GM18951 (cell line): ENCODE data around the gene CCND3.
"Not testable (repeated sequence)": the region's sequence is repeated elsewhere in the genome, so short reads cannot be mapped to it uniquely, and the experiment has no call there.

Experiments
- POLR2A ChIP-seq: IDR thresholded peaks from 4 replicates; pipeline ENCODE4 v1.6.1; 2011; ENCODE audit warnings: mild to moderate bottlenecking; ENCODE audit not compliant: insufficient read length, insufficient read depth; ENCODE audit errors: extremely low read depth
- in situ Hi-C: fragments of 300-500 bp; cut with MboI; formaldehyde crosslinking; loops from one replicate; pipeline ENCODE4 v1.12.0; 2022; ENCODE audit warnings: low sequenced_read_pairs, mixed read lengths, inconsistent platforms; ENCODE audit not compliant: unreplicated experiment

CCND3 gene

DNA sequence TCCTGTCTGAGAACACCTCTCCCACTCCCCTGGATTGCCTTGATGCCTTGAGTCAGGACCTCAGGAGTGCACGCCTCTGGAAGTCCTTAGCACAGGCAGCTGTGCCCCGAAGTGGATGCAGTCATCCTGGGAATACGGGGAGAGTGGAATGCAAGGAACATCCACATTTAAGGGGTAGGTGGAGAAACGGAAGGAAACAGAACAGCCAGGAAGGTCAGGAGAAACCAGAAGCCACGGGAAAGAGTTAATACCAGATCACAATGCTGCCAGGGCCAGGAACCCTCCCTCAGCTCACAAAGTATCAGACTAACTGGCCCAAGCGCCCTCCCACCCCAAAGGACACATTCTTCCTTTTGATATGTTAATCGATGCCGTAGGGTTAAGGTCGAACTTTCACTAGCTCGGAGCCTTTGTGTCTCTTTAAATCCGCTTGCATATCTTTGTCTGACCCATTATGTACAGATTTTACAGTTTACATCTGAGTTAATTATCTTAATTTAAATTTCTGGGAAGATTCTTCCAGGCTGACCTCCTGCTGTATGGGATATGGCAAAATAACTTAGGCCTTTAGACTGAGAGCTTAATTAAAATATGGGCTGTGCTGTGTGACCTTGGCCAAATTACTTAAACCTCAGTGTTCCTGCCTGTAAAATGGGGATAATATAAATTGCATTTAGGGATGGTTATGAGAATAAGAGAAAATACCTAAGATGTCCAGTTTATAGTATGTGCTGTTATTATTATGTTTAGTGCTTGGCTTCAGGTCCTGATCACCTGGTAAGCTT lies 24.0 kb upstream of the CCND3 start:
- TF ChIP-seq POLR2A, result no peak
- in situ Hi-C loops, result no loop called here

DNA sequence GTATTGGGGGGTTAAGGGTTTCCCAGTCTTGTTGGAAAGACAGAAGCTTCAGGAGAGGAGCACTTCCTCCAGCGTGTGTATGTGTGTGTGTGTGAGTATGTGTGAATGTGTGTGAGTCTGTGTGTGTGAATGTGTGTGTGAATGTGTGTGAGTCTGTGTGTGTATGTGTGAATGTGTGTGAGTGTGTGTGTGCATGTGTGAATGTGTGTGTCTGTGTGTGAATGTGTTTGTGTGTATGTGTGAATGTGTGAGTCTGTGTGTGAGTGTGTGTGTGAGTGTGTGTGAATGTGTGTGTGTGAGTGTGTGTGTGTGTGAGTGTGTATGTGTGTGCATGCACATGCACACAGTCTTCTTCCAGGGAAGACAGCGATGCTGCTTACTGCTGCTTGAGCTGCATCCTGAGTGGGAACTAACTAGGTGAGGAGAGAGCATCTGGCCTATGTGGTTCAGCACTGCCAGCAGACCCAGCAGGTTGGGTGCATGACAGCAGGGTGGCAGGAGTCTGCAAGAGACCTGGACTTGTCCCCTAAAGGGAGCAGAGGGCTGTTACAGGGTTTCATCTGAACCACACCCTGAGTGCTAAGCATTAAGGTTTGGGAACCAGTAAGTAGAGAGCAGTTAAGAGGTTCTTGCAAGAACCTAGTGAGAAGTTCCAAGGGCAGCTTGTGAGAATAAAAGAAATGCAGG lies 22.7 kb upstream of the CCND3 start:
- in situ Hi-C loops, result no loop called here
- no peak for TF ChIP-seq POLR2A

DNA sequence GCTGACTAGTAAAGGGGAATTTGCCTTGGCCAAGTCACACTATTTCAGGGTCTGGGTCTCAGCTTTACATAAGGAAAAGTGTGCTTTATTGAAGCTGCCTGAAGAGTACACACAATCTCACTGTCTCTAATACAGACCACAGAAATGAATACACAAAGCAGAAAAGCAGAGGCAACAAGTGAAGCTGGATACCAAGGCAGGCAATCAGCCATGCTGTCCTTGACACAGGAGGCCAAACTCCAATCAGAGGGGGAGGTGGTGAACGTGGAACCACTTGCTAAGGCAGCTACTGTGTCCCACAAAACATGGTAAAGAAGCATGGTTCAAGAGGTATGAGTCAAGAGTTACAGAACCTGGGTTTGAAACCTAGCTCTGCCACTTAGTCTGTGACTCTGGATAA lies 21.8 kb upstream of the CCND3 start:
- in situ Hi-C loops, result no loop called here
- TF ChIP-seq POLR2A, result no peak

DNA sequence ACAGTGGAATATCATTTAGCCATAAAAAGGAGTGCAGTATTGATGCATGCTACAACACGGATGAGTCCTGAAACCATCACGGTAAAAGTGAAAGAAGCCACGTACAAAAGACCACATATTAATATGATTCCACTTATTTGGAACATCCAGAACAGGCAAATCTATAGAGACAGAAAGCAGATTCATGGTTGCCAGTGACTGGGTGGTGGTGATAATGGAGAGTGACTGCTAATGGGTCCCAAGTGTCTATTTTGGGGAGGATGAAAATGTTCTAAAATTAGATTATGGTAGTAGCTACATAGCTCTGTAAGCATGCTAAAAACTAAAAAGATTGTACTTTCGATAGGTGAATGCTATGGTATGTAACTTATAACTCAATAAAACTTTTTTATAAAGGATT lies 18.4 kb upstream of the CCND3 start:
- TF ChIP-seq POLR2A, result no peak
- in situ Hi-C loops, result no loop called here

DNA sequence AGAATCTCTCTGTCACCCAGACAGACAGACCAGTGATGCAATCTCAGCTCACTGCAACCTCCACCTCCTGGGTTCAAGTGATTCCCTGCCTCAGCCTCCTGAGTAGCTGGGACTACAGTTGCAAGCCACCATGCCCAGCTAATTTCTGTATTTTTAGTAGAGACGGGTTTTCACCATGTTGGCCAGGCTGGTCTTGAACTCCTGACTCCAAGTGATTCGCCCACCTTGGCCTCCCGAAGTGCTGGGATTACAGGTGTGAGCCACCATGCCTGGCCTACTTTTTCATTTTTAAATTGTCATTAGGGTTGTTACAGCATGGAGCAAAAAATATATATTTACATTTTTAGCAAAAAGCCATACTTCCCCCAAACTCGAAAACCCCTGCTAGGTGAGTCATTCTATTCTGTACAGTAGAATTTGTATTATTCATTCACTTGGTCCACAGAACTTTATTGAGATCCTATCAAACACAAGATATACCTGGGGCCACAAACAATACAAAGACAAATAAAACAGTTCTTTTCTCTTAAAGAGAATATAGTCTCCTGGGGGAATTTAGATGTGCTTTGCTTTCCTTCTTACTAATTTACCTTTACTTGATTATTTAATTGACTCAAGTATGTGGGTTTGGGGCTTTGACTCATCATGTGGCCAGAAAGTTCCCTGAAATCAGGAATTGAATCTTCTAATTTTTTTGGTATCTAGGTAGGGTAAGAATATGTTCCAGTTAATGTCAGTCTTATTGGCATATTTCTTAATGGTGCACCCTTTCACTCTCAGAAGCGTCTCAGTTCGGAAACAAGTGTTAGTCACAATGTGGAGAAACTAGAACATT lies 16.6 kb upstream of the CCND3 start:
- no peak for TF ChIP-seq POLR2A
- in situ Hi-C loops, result no loop called here

DNA sequence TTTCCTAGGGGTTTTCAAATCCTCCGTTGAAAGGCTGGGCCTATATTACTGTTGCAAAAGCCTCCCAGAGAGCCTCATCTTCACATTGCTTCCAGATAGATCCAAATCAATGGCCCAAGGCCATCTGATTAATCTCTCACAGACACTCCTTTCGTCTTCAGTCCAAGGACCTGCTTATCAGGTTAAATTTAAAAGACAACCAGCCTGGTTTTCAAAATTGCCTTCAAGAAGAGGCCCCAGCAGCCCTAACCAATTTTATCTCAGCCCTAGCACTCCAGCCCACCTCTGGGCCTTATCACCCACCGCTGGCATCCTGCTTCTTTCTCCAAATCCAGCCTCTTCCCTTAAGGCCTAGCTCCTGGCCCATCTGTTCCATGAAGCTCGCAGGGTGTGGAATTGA lies 15.5 kb upstream of the CCND3 start:
- in situ Hi-C loops, result no loop called here
- no peak for TF ChIP-seq POLR2A

DNA sequence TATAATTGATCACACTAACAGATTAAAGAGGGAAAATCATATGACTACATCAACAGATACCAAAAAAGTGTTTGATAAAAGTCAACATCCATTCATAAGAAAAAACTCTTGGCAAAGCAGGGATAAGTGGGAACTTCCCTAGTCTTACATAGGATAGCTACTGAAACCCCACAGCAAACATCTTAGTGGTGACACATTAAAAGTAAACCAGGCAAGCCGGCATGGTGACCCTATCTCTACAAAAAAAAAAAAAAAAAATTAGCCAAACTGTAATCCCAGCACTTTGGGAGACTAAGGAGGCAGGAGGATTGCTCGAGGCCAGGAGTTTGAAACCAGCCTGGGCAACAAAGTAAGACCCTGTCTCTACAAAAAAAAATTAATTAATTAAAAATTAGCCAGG lies 13.8 kb upstream of the CCND3 start:
- no peak for TF ChIP-seq POLR2A

DNA sequence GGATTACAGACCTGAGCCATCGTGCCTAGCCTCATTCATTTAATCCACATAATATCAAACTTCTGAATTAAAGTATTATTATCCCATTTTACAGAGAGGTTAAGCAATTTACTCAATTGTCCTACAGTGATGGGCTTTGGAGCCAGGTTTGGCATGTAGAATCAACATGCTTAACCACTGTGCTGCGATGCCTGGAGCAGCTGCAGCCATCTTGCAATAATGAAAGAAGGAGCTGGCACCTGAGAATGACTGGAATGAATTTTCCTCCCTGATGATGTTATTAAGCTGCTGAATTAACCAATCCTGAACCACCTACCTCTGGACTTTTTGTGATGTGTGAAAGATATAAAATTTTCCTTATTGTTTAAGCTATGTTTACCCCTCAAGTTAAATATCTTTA lies 13.1 kb upstream of the CCND3 start:
- in situ Hi-C loops, result no loop called here
- TF ChIP-seq POLR2A, result no peak

More for the DNA sequence above, 13.8 kb upstream of the CCND3 start:
- in situ Hi-C loops, result no loop called here

DNA sequence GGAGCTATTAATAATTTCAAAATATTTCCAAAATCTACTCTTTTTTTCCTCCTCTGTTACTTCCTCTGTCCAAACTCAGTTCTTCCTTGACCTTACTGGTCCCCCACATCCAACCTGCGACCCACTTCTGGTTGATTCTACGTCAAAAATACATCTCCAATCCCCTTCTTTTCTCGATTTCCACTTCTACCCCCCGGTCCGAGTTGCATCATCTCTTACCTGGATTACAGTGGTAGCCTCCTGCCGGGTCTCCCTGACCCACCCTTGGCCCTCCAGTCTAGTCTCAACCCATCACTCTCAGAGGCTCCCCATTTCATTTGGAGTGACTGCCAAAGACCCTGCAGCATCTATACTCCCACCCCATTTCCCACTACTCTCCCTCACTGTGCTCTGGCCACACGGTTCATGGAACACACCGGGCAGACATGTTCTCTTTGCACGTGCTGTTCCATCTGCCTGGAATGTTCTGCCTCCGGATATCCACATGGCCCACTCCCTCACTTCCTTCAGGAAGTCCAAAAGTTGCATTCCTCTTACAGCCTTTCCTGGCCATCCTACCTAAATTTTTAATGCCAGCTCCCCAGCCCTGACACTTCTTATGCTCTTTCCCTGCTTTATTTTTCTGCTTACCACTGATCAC lies 6.1 kb upstream of the CCND3 start:
- in situ Hi-C loops, result no loop called here
- no peak for TF ChIP-seq POLR2A

DNA sequence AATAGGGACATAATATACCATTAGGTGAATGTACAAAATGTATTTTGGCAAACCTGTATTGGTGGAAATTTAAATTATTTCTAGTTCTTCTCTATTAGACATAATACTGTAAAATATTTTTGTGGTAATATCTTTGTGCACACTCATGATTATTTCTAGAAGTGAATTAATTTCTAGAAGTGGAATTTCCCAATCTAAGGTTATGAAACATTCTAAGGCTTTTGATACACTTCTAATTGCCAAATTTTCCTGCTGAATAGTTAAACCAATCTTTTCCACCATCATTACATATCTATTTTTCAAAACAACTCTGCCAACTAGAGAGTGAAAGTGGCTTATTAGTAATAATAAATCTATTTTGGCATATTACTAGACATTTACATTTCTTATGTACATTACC lies 1.8 kb upstream of the CCND3 start:
- in situ Hi-C loops, result no loop called here
- no peak for TF ChIP-seq POLR2A

DNA sequence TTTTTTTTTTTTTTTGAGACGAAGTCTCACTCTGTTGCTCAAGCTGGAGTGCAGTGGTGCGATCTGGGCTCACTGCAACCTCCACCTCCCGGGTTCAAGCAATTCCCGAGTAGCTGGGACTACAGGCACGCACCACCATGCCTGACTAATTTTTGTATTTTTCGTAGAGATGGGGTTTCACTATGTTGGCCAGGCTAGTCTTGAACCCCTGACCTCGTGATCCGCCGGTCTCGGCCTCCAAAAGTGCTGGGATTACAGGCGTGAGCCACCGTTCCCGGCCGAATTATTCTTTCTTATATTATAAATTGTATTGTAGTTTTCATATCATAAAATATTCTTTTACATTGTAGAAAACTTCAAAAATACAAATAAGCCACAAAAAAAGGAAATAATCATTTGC lies 1.3 kb upstream of the CCND3 start:
- in situ Hi-C loops, result not testable (repeated sequence)

DNA sequence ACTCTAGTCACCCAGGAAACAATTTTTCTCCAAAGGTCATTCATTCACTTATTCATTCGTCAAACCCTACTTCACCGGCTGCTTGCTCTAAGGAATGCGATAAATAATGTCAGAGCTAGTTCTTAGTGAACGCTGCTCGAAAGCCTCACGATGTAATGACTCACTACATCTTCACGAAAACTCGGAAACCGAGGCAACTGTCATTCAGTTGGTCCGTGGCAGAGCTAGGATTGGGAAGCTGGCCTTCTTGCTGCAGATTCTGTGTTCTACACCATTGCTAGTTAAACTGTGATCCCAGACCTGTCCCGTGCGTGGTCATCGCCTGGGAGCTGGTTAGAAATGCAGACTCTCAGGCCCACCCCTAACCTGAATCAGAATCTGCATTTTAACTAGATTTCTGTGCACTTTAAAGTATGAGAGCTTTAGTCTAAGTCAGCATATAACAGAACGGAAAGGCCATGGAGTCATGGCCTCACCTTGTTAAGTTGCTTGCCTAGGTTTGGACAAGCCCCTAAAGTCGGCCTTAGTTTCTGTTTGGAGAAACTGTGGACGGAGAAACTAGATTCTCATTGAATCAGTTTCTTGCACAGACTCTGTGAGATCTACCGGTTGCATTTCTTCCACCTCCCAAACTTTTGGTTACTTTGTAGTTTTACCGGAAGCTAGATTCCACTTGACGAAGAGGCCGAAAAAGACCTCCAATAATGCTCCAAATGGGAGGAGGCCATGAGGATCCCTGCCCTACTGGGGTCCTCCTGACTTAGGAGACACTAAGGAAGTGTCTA lies 651 bp upstream of the CCND3 start:
- no peak for TF ChIP-seq POLR2A
- in situ Hi-C loops, result no loop called here

DNA sequence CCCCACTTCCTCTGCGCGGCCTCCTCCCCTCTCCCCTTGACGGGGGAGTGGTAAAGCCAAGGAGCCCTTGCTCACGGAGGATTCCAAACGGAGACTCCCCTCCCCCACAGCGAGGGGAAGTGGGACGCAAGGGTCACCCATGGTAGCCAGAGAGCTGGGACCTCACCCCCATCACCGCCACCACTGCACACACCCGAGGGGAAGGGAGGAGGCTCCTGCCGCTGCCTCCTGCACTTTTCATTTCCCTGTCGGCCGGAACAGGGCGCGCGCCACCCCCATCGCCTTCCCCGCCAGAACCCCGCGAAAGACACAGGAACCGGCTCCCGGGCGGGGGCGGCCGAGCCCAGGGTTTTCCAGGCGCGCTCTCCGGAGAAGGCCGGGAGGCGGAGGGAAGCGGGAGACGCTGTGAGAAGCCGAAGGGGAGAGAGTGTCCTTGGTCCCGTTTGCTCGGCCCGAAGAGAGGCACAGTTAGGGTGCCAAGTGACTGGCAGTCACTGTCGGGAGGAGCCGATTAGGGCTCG lies 789 bp downstream of the CCND3 start:
- in situ Hi-C loops, result no loop called here
- TF ChIP-seq POLR2A, result no peak
